Measurements from ENCODE around the gene SF3B3. TPM values are rescaled to one million over a fixed set of nuclear protein-coding genes. Genes with fewer than 3 reads are reported as not detected.

SF3B3 gene
- polyA plus RNA-seq, 1 of the 3 experiments (the other 2 are of a cell fraction), result 81.7 TPM

- no peak overlapping the region for H3K4me3 ChIP-seq (ENCODE audit: low read depth in 2 of 2, low read length in 1 of 2)
- H3K4me2 ChIP-seq, result no peak overlapping the region
- no peaks in the 10 kb centered on the region for H3K9me3 ChIP-seq
- H3K27ac ChIP-seq (ENCODE audit: low read depth in 2 of 2, low read length in 1 of 2), result no peak overlapping the region
- no peak for TF ChIP-seq RCOR1 (IDR thresholded peaks at IDR 0.05; ENCODE audit: low read length)
- H3K36me3 ChIP-seq (replicated peaks in 1 of 2; ENCODE audit: control insufficient read depth in 1 of 2, insufficient read depth in 2 of 2, low read length in 1 of 2), result peaks cover 19 to 57% of the 10 kb centered on the region in 2 experiments
- no peaks in the 10 kb centered on the region for H3K4me1 ChIP-seq (ENCODE audit: control insufficient read depth in 1 of 2, insufficient read depth in 2 of 2, low read depth in 1 of 2, low read length in 1 of 2)
- no peaks in the 10 kb centered on the region for H3K79me2 ChIP-seq (ENCODE audit: insufficient read depth)
- no peaks in the 10 kb centered on the region for H3F3A ChIP-seq (replicated peaks; ENCODE audit: insufficient read depth)
- DNase-seq, result no peak
- CTCF ChIA-PET, result interaction anchor here (1.0 kb wide), 1 partner anchor 11 kb away, joined by 3 read pairs; no protein-coding TSS in a partner anchor
- POLR2A ChIA-PET, result no interaction called here
- H3K27me3 ChIP-seq (ENCODE audit: insufficient read depth), result no peaks in the 10 kb centered on the region
- 90% methylated on average over 5 of the region's 5 CpGs for whole genome bisulfite sequencing (ENCODE audit: low lambda C conversion rate)
- H2AFZ ChIP-seq (ENCODE audit: low read depth), result no peak overlapping the region
- H3K9ac ChIP-seq, result no peak overlapping the region
- no peaks in the 10 kb centered on the region for H3K9me2 ChIP-seq
- H4K20me1 ChIP-seq (ENCODE audit: insufficient read depth), result no peaks in the 10 kb centered on the region
Measured at GRCh38 chr16:70494202-70494770, 29.3 kb upstream of the SF3B3 start.

GRCh38 chr16:70494777-70495176 is 28.8 kb upstream of the SF3B3 start:
- no peaks in the 10 kb centered on the region for H3K9me2 ChIP-seq
- no peak overlapping the region for H2AFZ ChIP-seq (ENCODE audit: low read depth)
- H3K36me3 ChIP-seq (replicated peaks in 1 of 2; ENCODE audit: control insufficient read depth in 1 of 2, insufficient read depth in 2 of 2, low read length in 1 of 2), result peaks cover 23 to 58% of the 10 kb centered on the region in 2 experiments
- no peak overlapping the region for H3K4me2 ChIP-seq
- CTCF ChIA-PET, result interaction anchor here (1.0 kb wide), 1 partner anchor 11 kb away, joined by 3 read pairs; no protein-coding TSS in a partner anchor
- H3K9ac ChIP-seq, result no peak overlapping the region
- no peaks in the 10 kb centered on the region for H4K20me1 ChIP-seq (ENCODE audit: insufficient read depth)
- H3K4me3 ChIP-seq (ENCODE audit: low read depth in 2 of 2, low read length in 1 of 2), result no peak overlapping the region
- DNase-seq, result no peak
- H3K9me3 ChIP-seq, result no peaks in the 10 kb centered on the region
- H3K79me2 ChIP-seq (ENCODE audit: insufficient read depth), result no peaks in the 10 kb centered on the region
- no peaks in the 10 kb centered on the region for H3K27me3 ChIP-seq (ENCODE audit: insufficient read depth)
- H3F3A ChIP-seq (replicated peaks; ENCODE audit: insufficient read depth), result no peaks in the 10 kb centered on the region
- no peaks in the 10 kb centered on the region for H3K4me1 ChIP-seq (ENCODE audit: control insufficient read depth in 1 of 2, insufficient read depth in 2 of 2, low read depth in 1 of 2, low read length in 1 of 2)
- 83% methylated on average over 2 of the region's 2 CpGs for WGBS (ENCODE audit: low lambda C conversion rate)
- POLR2A ChIA-PET, result no interaction called here
- TF ChIP-seq POLR2AphosphoS5 (IDR thresholded peaks at IDR 0.05; ENCODE audit: low read depth, low read length) (no peak), TCF12 (IDR thresholded peaks at IDR 0.05) (no peak), FOXJ3 (CRISPR knock-in tag; IDR thresholded peaks at IDR 0.05) (no peak), FOXM1 (IDR thresholded peaks at IDR 0.05; ENCODE audit: low read depth) (no peak), RCOR1 (IDR thresholded peaks at IDR 0.05; ENCODE audit: low read length) (no peak), CHD2 (IDR thresholded peaks at IDR 0.05; ENCODE audit: low read length, partially characterized antibody) (no peak), EP300 (IDR thresholded peaks at IDR 0.05; ENCODE audit: borderline replicate concordance in 1 of 2, low read depth in 1 of 2, low read length in 1 of 2) (no peak), NFIC (IDR thresholded peaks at IDR 0.05; ENCODE audit: borderline replicate concordance) (no peak), RAD21 (IDR thresholded peaks at IDR 0.05; ENCODE audit: low read length) (no peak), YY1 (IDR thresholded peaks at IDR 0.05; ENCODE audit: low read depth) (no peak), JUND (IDR thresholded peaks at IDR 0.05) (no peak), RXRA (IDR thresholded peaks at IDR 0.05; ENCODE audit: borderline replicate concordance, low read depth) (no peak), GATA2 (CRISPR knock-in tag; IDR thresholded peaks at IDR 0.05) (no peak)
- TF ChIP-seq, protein P1, sequence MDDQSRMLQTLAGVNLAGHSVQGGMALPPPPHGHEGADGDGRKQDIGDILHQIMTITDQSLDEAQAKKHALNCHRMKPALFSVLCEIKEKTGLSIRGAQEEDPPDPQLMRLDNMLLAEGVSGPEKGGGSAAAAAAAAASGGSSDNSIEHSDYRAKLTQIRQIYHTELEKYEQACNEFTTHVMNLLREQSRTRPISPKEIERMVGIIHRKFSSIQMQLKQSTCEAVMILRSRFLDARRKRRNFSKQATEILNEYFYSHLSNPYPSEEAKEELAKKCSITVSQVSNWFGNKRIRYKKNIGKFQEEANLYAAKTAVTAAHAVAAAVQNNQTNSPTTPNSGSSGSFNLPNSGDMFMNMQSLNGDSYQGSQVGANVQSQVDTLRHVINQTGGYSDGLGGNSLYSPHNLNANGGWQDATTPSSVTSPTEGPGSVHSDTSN (IDR thresholded peaks at IDR 0.05), result no peak
- TF ChIP-seq, protein P2, sequence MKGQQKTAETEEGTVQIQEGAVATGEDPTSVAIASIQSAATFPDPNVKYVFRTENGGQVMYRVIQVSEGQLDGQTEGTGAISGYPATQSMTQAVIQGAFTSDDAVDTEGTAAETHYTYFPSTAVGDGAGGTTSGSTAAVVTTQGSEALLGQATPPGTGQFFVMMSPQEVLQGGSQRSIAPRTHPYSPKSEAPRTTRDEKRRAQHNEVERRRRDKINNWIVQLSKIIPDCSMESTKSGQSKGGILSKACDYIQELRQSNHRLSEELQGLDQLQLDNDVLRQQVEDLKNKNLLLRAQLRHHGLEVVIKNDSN (IDR thresholded peaks at IDR 0.05; ENCODE audit: borderline replicate concordance, low read depth), result no peak
- TF ChIP-seq, protein P3, sequence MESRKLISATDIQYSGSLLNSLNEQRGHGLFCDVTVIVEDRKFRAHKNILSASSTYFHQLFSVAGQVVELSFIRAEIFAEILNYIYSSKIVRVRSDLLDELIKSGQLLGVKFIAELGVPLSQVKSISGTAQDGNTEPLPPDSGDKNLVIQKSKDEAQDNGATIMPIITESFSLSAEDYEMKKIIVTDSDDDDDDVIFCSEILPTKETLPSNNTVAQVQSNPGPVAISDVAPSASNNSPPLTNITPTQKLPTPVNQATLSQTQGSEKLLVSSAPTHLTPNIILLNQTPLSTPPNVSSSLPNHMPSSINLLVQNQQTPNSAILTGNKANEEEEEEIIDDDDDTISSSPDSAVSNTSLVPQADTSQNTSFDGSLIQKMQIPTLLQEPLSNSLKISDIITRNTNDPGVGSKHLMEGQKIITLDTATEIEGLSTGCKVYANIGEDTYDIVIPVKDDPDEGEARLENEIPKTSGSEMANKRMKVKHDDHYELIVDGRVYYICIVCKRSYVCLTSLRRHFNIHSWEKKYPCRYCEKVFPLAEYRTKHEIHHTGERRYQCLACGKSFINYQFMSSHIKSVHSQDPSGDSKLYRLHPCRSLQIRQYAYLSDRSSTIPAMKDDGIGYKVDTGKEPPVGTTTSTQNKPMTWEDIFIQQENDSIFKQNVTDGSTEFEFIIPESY (IDR thresholded peaks at IDR 0.05; ENCODE audit: borderline replicate concordance, low read depth), result no peak
- no peak overlapping the region for H3K27ac ChIP-seq (ENCODE audit: low read depth in 2 of 2, low read length in 1 of 2)

All from SK-N-SH (cell line).